Embryonic facial prominence (tissue), 1 donor: ENCODE results near the gene ZFP69.
"Not testable (repeated sequence)": the region's sequence is repeated elsewhere in the genome, so short reads cannot be mapped to it uniquely, and the experiment has no call there.

Experiments
- DNase-seq: peaks from one replicate; pipeline ENCODE4 v3.0.0-alpha.2; 2016; ENCODE audit errors: extremely low spot score

Gene ZFP69

DNA sequence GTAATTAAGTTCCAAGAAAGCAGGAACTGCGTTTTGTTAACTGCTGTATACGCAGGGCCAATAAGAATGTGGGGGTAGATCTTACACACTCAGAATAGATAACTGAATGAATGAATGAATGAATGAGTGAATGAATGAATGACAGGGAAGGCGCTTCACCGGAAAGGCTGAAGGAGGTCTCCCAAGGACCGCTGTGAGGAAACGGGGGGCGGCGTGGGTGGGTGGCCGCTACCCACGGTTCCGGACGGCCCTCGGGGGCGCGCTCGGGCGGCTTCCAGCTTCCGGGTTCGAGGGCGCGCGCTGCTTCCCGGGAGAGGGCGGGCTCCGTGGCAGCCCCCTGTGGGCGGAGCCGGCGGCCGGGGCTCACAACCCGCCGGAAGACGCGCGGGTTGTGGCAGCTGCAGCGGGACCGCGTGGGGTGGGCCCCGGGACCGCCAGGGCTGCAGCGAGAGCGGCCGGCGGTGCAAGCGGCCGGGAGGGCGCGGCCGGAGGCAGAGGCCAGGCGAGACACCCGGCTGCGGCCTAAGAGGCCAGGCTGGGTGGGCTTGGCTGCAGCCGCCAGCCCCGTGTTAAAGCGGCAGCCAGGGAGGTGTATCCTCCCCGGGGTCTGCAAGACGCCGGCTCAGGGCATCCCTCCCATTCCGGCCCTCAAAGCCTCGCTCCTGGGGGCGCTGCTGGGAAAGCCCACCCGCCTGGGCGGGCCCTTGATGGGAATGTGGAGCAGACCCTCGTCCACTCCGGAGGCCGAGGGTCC is at the start of gene ZFP69:
Gene ZFP69, plus strand, starts transcription at position 367 of the 754 bp plus-strand sequence. CDS start 2,072 bp downstream, outside the sequence.
- DNase-seq: peak; percentile 37

DNA sequence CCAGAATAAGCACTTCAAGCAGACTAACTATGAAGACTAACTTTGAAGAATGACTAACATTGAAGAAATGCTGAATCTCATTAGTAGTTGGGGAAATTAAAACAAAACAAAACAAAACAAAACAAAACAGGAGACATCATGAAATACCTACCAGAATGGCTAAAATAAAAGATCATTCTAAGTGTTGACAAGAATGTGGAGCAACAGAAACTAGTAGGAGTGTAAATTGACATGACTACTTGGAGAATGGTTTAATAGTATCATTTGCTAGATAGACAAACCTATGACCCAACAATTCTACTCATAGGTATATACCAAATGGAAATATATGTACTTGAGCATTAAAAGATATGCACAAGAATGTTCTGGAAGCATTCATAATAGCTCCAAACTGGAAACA is 45.7 kb upstream of the ZFP69 start:
- no peak for DNase-seq

DNA sequence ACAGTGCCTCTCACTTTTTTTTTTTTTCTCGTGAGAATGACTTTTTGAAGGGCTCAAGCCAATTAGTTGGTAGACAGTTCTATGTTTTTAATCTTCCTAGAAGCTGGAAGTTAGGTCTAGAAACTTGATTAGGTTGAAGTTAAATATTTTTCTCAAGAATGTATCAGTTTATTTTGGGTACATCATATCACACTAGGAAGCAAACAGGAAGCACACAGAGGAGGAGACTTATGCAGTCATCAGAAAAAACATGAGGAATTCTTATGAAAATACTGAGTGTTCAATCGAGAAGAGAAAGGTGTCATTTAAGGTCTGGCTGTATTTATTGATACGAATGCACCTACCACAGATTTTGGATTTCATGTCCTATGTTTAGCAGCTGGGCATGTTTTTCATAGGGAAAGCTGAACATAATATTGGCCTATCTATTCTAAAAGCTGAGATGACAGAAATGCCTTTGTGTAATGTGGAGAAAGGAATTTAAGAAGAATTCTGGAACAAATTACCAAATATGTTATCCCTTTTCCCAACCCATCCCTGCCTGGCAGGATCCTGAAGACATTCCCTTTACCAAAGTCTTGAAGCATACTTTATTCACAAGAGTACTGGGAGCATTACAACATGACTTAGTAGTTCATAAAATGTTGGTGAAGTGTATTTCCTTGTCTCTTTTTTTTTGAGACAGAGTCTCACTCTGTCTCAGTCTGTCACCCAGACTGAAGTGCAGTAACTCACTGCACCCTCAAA is 44.3 kb upstream of the ZFP69 start:
- no peak for DNase-seq

DNA sequence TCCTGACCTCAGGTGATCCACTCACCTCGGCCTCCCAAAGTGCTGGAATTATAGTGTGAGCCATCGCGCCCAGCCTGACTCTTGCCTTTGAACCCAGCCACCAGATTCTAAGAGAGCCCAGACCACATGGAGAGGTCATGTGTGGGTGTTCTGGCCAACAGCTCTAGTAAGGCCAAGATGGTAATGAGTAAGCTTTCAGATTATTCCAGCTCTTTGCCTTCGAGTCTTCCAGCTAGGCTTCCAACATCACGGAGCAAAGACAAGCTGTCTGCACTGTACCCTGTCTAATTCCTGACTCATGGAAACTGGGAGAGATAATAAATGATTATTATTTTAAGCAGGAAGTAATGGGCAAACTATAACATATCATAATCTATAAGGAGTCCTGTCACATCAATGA is 41.6 kb upstream of the ZFP69 start:
- no peak for DNase-seq

DNA sequence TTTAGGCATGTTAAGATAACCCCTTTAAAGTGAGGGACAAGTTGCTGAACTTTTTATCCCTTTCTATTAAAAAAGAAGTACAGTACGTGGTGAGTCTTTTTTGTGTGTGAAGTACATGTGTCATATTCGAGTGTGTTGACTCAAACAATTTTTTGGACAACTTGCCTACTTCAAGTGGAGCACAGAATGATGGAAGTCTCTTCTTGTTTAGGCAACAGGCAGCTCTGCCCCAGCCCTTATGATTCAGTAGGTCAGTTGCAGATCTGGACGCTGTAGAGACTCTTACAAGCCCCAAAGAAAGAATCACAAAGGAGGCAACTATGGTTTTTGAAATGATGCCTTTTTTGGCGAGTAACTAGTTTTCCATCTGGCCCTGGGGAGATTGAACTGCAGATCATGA is 41.2 kb upstream of the ZFP69 start:
- DNase-seq: no peak

DNA sequence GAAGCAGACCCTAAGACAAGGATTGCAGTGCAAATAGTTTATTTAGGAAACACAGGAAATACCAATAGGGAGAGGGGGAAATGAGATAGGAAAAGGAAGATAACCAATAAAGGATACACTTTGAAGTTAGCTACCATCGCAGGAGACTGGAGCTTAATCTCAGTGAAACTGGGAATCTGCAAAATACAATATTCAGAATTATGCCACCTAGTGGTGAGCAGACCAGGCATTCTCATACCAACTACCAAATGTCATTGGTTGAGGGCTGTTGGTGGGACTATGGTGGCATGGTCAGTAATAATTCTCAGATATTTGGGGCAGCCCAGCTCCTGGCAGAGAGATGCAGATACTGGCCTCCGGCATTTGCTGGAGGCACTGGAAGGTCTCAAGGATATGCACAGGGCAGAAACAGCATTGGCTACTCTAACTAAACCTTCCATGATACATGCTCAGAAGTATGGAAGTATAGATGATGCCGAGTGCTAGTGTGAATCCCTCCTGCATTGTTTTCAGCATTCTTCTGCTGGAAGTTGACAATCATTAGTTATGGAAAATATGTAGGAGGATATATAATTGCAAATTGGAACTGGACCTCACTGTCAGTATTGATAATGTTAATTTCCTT is 38.6 kb upstream of the ZFP69 start:
- DNase-seq: no peak

DNA sequence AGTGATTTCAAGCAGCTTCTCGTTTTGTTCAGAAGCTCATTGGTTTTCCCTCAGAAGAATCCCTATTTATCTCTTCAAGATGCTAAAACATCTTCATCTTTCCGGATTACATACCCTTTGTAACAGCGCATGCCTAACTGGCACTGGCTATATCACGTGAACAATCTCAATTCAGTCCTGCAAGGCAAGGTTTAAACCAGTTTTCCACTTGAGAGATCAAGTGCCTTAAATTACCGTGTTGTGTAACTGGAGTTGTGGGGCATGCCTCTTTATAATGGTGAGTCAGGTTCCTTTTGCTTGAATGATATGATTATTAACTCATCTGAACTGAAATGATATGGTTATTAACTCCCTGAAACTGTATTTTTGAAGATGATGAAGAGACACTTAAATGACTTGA is 37.8 kb upstream of the ZFP69 start:
- DNase-seq: no peak

DNA sequence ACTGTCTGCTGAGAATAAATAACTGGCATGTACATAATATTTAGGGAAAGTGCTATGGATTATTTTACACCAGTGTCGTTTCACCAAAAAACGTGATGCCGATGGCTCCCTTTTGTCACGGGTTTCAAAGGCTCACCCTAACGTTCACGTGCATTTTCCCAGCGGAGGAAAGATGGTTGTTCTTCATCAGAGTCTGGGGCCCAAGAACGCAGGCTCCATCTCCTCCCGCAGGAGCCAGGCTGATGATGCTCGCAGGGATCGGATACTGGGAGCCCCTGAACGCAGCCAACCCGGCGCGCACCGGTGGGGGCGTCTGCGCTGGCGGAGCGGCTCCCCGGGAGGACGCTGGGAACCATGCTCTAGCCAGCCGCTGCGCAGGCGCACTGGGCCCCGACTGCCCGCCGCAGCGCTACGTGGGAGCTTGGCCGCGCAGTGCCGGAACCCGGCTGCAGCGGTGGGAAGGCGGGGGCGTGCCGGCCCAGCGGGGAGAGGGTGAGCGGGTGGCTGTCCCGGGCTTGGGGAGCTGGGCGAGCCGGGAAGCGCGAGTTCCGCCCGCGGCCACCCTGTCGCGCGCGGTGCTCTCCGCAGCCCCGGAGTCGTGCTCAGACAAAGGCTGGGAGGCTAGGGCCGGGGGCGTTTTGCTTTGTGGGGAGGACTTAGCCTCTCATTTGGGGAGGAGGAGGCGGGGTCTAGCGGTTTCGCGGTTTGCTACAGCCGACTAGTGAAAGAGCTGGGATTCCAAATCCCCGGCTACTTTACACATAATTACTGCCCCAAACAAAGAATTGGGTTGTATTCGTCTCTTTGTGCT is 27.2 kb upstream of the ZFP69 start, which contains the start of gene ZFP69B:
Gene ZFP69B, plus strand, starts transcription at position 793 of the 811 bp plus-strand sequence. CDS start 486 bp downstream, outside the sequence.
- DNase-seq: peak; percentile 80

DNA sequence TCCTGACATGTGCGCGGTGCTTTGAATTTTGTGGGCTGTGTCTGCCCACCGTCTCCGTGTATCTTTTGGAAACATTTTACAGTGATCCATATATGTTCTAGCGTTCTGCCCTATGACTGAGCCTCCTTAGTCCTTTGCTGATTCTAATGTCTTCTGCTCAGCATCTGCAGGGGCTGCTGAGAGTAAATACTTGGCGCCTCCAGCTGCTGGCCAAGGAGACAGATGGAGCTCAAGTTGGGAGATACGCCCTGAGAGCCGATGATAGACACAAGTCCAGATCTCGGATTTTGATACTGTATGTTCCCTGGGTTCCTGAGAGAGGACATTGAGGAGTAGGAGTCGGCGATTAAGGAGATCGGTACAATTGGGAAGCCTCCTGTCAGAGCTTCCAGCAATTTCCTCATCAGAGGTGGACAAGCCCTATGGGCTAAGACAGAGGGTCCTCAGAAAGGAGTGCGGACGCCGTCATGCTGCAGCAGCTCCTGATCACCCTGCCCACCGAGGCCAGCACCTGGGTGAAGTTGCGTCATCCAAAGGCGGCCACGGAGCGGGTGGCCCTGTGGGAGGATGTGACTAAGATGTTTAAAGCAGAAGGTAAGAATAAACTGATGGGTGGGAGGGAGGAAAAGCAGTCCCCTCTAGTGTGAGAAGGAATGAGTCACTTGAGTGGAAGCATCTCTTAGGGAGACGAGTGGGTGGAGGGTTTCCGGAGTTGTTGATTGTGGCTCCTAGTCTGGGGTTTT is 26.4 kb upstream of the ZFP69 start:
- DNase-seq: no peak

DNA sequence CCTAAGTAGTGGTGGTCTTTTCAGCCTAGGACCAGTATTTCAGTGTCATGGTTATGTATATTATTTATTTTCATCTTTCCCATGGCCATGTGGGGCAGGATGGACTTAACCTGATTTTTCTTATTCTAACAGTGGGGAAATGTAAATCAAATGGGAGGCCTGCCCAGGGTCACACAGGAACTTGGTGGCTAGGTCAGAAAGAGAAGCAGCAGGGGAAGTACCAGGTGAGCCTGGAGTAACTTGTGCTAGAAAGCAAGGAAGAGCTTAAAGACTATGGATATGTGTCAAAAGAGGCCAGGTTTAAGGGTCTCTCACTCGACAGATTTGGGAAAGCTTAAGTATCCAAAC is 25.9 kb upstream of the ZFP69 start:
- no peak for DNase-seq

DNA sequence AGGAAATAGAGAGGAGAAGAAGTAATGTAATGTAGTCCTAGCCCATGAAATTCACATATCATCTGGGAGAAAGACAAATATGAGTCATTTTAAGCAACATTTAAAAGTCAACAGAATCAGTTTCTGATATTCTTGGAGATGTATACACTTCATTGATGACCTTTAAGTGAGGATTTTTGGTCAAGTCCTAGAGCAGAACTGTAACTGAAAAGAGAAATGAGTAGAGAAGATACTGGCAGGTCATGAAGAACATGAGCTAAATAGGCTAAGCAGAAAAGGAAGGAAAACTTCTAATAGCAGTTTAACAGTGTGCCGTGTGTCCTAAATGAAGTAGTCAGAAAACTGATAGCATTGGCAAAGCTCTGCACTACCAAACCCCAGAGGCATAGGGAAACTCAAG is 22.2 kb upstream of the ZFP69 start:
- DNase-seq: no peak

DNA sequence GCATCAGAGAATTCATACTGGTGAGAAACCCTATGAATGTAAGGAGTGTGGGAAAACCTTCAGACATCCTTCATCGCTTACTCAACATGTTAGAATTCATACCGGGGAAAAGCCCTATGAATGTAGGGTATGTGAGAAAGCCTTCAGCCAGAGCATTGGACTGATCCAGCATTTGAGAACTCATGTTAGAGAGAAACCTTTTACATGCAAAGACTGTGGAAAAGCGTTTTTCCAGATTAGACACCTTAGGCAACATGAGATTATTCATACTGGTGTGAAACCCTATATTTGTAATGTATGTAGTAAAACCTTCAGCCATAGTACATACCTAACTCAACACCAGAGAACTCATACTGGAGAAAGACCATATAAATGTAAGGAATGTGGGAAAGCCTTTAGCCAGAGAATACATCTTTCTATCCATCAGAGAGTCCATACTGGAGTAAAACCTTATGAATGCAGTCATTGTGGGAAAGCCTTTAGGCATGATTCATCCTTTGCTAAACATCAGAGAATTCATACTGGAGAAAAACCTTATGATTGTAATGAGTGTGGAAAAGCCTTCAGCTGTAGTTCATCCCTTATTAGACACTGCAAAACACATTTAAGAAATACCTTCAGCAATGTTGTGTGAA is 14.0 kb upstream of the ZFP69 start:
- no peak for DNase-seq

DNA sequence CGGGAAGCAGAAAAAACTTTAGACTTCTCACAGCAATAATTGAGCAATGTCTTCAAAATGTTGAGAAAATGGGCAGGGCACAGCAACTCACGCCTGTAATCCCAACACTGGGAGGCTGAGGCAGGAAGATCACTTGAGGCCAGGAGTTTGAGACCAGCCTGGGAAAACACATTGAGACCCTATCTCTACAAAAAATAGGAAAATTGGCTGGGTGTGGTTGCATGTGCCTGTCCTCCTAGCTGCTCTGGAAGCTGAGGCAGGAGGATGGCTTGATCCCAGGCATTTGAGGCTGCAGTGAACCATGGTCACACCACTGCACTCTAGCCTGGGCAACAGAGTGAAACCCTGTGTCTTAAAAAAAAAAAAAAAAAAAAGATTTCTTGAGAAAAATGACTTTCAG is 7.8 kb upstream of the ZFP69 start:
- no peak for DNase-seq

DNA sequence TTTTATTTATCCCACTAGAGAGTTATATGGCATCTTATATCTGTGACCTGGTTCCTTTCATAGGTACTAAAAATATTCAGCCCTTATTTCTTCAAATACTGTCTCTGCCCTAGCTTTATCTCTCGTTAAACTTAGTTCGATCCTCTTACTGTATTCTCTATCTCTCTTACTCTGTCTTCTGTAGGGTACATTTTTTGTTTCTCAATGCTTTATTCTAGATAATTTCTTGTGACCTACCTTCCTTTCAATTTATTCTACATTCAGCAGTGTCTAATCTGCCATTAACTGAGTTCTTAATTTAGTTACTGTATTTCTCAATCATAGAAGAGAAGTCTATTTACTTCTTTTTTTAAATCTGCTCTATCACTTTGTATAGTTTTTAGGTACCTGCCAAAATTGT is 1.8 kb upstream of the ZFP69 start:
- DNase-seq: no peak

DNA sequence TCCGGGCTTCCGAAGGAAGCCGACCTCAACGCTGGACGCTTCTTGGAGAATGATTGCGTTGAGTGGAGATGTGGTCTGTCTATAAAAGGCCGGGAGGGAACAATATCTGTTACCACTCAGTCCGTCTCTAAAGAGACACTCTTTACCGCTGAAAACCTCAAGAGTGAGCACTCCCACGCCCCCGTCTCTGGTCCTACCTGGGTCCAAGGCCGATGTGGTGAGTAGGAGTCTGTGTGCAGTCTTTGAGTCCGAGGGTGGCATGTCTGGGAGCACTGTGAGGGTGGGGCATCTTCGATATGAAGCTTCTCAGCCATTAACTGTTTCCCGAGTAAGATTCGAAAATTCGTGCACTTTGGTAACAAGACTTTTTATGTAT is 576 bp downstream of the ZFP69 start:
- DNase-seq: no peak

DNA sequence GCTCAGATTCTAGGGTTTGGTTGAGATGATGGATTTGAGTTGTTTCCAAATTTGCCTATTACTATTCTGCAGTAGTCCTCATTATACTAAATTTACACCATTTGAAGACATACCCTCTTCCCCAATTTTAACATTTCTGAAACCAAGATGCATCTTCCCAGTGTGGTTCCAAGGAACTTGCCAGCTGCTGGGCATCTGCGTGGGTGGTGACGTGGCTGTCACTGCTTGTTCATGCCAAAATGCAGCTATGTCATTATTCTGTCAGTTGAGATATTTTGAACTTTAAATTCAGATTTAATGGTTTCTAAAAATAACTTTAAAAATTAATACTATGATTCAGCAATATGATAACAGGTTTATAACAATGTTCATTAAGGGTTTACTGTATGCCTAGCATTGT is 1.2 kb downstream of the ZFP69 start:
- no peak for DNase-seq

DNA sequence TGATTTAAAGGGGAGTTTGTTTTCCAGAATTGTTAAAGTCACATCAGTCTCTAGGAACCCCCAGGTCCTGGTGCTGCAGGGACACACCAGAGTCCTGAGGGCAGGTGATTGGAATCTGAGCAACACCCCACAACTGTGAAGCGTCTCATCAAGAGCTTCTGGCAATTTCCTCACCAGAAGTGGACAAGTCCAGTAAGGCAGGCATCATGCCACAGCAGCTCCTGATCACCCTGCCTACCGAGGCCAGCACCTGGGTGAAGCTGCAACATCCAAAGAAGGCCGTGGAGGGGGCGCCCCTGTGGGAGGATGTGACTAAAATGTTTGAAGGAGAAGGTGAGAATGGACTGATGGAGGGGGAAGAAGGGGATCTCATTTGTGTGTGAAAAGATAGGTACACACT is 2.1 kb downstream of the ZFP69 start:
- DNase-seq: no peak

DNA sequence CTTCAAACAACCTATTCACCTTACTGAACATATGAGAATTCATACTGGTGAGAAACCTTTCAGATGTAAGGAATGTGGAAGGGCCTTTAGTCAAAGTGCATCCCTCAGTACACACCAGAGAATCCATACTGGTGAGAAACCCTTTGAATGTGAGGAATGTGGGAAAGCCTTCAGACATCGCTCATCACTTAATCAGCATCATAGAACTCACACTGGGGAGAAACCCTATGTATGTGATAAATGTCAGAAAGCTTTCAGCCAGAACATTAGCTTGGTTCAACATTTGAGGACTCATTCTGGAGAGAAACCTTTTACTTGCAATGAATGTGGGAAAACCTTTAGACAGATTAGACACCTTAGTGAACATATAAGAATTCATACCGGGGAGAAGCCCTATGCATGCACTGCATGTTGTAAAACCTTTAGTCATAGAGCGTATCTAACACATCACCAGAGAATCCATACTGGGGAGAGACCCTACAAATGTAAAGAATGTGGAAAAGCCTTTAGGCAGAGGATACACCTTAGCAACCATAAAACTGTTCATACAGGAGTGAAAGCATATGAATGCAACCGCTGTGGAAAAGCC is 18.3 kb downstream of the ZFP69 start:
- no peak for DNase-seq

DNA sequence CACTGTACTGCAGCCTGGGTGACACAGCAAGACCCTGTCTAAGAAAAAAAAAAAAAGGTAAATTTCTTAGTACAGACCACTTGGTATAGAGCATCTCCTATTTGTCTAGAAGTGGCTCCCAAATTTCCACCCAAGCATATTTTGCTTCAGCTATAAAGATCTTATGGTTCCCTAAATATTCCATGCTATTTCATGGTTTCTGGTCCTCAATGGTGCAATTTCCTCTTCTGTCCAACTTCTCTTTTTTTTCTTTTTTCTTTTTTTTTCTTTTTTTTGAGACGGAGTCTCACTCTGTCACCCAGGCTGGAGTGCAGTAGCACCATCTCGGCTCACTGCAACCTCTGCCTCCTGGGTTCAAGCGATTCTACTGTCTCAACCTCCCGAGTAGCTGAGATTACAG is 25.6 kb downstream of the ZFP69 start:
- not testable (repeated sequence) for DNase-seq

DNA sequence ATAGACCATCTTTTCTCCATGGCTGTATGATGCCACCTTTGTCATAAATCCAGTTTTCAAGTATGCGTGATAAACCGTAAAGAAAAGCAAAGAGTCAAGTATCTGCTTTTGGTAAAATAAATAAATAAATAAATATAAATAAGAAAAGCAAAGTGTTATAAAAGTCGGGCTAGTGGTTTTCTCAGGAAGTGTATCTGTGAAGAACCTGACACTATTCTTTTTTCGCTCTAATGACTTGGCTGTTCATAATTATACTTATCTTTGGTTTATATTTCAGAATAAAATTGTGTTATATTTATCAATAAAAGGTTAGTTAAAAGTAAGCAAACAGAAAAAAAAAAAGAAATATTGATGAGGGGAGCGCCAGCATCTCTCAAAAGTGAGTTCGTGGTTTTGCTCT is 30.9 kb downstream of the ZFP69 start:
- no peak for DNase-seq
